ENCODE data around the gene SLC14A1. TPM values are rescaled to one million over a fixed set of nuclear protein-coding genes. Genes with fewer than 3 reads are reported as not detected.

The SLC14A1 gene
- total and polyA plus RNA-seq, 10 of the 15 experiments (the other 5 are each of a cell fraction or from before 2014, with no cell fraction given), result 0.06 to 0.67 (median 0.10) TPM; not detected in 2

GRCh38 chr18:45777393-45777792 is 53.4 kb downstream of the SLC14A1 start (continued):
- TF ChIP-seq, protein P1, sequence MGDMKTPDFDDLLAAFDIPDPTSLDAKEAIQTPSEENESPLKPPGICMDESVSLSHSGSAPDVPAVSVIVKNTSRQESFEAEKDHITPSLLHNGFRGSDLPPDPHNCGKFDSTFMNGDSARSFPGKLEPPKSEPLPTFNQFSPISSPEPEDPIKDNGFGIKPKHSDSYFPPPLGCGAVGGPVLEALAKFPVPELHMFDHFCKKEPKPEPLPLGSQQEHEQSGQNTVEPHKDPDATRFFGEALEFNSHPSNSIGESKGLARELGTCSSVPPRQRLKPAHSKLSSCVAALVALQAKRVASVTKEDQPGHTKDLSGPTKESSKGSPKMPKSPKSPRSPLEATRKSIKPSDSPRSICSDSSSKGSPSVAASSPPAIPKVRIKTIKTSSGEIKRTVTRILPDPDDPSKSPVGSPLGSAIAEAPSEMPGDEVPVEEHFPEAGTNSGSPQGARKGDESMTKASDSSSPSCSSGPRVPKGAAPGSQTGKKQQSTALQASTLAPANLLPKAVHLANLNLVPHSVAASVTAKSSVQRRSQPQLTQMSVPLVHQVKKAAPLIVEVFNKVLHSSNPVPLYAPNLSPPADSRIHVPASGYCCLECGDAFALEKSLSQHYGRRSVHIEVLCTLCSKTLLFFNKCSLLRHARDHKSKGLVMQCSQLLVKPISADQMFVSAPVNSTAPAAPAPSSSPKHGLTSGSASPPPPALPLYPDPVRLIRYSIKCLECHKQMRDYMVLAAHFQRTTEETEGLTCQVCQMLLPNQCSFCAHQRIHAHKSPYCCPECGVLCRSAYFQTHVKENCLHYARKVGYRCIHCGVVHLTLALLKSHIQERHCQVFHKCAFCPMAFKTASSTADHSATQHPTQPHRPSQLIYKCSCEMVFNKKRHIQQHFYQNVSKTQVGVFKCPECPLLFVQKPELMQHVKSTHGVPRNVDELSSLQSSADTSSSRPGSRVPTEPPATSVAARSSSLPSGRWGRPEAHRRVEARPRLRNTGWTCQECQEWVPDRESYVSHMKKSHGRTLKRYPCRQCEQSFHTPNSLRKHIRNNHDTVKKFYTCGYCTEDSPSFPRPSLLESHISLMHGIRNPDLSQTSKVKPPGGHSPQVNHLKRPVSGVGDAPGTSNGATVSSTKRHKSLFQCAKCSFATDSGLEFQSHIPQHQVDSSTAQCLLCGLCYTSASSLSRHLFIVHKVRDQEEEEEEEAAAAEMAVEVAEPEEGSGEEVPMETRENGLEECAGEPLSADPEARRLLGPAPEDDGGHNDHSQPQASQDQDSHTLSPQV (IDR thresholded peaks at IDR 0.05), result no peak
- no peak for TF ChIP-seq ZBTB11 (CRISPR knock-in tag; IDR thresholded peaks at IDR 0.05)
- no peak for TF ChIP-seq BHLHE40 (IDR thresholded peaks at IDR 0.05; ENCODE audit: borderline replicate concordance in 1 of 2, low read depth in 2 of 2, low read length in 1 of 2)

DNA sequence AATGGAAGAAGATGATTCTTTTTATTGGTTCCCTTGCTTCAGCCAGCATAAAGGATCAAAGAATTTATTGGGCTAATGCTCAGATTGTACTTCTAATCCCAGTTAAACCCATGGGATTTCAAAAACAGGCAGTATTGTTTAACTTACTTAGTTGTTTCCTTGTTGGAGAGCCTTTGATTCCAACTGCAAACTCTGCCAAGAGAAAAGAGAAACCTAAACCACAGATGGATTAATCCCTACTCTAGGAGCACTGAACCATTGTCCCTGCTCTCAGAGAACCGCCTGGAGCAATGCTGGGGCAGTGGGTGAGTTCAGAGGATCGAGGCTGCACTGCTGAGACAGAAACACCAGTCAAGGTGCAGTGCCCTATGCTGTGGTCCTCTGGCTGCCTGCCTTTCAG is 56.6 kb downstream of the SLC14A1 start:
- no peak overlapping the region for H3K27ac ChIP-seq (ENCODE audit: control insufficient read depth, insufficient read depth)
- no peaks in the 10 kb centered on the region for H3K4me1 ChIP-seq (ENCODE audit: control insufficient read depth, insufficient read depth, low read length)
- DNase-seq (ENCODE audit: low read depth, low spot score), result no peak
- CTCF ChIA-PET, result no interaction called here
- no peak overlapping the region for H3K9ac ChIP-seq (ENCODE audit: control insufficient read depth, insufficient read depth, low read length)
- TF ChIP-seq ETV6 (conservative IDR thresholded peaks at IDR 0.05 in 1 of 2, IDR thresholded peaks at IDR 0.05 in 1 of 2; ENCODE audit: borderline replicate concordance in 1 of 2, low read depth in 1 of 2) (no peak), ZBED1 (IDR thresholded peaks at IDR 0.05; ENCODE audit: borderline replicate concordance) (no peak), NFXL1 (IDR thresholded peaks at IDR 0.05; ENCODE audit: borderline replicate concordance) (no peak), MYB (IDR thresholded peaks at IDR 0.05; ENCODE audit: borderline replicate concordance, low read depth, low read length) (no peak), ZSCAN29 (IDR thresholded peaks at IDR 0.05) (no peak)
- TF ChIP-seq, protein P2, sequence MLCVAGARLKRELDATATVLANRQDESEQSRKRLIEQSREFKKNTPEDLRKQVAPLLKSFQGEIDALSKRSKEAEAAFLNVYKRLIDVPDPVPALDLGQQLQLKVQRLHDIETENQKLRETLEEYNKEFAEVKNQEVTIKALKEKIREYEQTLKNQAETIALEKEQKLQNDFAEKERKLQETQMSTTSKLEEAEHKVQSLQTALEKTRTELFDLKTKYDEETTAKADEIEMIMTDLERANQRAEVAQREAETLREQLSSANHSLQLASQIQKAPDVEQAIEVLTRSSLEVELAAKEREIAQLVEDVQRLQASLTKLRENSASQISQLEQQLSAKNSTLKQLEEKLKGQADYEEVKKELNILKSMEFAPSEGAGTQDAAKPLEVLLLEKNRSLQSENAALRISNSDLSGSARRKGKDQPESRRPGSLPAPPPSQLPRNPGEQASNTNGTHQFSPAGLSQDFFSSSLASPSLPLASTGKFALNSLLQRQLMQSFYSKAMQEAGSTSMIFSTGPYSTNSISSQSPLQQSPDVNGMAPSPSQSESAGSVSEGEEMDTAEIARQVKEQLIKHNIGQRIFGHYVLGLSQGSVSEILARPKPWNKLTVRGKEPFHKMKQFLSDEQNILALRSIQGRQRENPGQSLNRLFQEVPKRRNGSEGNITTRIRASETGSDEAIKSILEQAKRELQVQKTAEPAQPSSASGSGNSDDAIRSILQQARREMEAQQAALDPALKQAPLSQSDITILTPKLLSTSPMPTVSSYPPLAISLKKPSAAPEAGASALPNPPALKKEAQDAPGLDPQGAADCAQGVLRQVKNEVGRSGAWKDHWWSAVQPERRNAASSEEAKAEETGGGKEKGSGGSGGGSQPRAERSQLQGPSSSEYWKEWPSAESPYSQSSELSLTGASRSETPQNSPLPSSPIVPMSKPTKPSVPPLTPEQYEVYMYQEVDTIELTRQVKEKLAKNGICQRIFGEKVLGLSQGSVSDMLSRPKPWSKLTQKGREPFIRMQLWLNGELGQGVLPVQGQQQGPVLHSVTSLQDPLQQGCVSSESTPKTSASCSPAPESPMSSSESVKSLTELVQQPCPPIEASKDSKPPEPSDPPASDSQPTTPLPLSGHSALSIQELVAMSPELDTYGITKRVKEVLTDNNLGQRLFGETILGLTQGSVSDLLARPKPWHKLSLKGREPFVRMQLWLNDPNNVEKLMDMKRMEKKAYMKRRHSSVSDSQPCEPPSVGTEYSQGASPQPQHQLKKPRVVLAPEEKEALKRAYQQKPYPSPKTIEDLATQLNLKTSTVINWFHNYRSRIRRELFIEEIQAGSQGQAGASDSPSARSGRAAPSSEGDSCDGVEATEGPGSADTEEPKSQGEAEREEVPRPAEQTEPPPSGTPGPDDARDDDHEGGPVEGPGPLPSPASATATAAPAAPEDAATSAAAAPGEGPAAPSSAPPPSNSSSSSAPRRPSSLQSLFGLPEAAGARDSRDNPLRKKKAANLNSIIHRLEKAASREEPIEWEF (IDR thresholded peaks at IDR 0.05; ENCODE audit: insufficient replicate concordance, low read depth, low read length), result no peak
- ATAC-seq, result no peak
- H4K20me1 ChIP-seq (ENCODE audit: control insufficient read depth, insufficient read depth), result no peaks in the 10 kb centered on the region
- SMC1A ChIA-PET (ENCODE audit: uncharacterized antibody, unreplicated experiment), result no interaction called here
- FAIRE-seq, result no peak
- H2AFZ ChIP-seq (ENCODE audit: control insufficient read depth, low read depth, low read length), result no peak overlapping the region
- RAD21 ChIA-PET (ENCODE audit: unreplicated experiment), result no interaction called here
- no peaks in the 10 kb centered on the region for H3K79me2 ChIP-seq (ENCODE audit: control insufficient read depth, insufficient read depth, low read length)
- H3K9me3 ChIP-seq (replicated peaks; ENCODE audit: control insufficient read depth, insufficient read depth, low read length), result no peaks in the 10 kb centered on the region; the same call in 2 of the 3 replicates
- in situ Hi-C loops (cut with MboI), result no loop called here
- no peaks in the 10 kb centered on the region for H3K27me3 ChIP-seq (replicated peaks in 1 of 2; ENCODE audit: control insufficient read depth in 2 of 2, insufficient read depth in 2 of 2, low read length in 1 of 2)
- POLR2A ChIA-PET, result no interaction called here
- BruUV-seq (replicated peaks), result no TSS peak
- no peak overlapping the region for H3K4me3 ChIP-seq
- H3K4me2 ChIP-seq (ENCODE audit: control insufficient read depth, insufficient read depth), result no peak overlapping the region
- intact Hi-C loops (cut with micrococcal nuclease; ENCODE audit: unreplicated experiment), result no loop called here
- no peaks in the 10 kb centered on the region for H3K36me3 ChIP-seq (ENCODE audit: control insufficient read depth in 2 of 2, insufficient read depth in 2 of 2, low read length in 1 of 2)
- WGBS (ENCODE audit: insufficient coverage, insufficient replicate concordance, low lambda C conversion rate, missing lambda C conversion rate), result 3% methylated on average over 2 of the region's 2 CpGs
